AG10803 (cell line): ENCODE results near the gene SLC4A4.

Source experiments
- DNase-seq: peaks from one replicate; pipeline ENCODE4 v3.0.0; 2010; ENCODE audit warnings: low read depth
- H3K4me3 ChIP-seq: 2 replicates; pipeline ENCODE4 v1.5.1; 2011; ENCODE audit warnings: mild to moderate bottlenecking, low read length, control low read depth
- CTCF ChIP-seq: conservative IDR thresholded peaks from 2 replicates; pipeline ENCODE4 v1.5.1; 2011; ENCODE audit warnings: mild to moderate bottlenecking, low read length, control low read depth, inconsistent platforms

The SLC4A4 gene

DNA sequence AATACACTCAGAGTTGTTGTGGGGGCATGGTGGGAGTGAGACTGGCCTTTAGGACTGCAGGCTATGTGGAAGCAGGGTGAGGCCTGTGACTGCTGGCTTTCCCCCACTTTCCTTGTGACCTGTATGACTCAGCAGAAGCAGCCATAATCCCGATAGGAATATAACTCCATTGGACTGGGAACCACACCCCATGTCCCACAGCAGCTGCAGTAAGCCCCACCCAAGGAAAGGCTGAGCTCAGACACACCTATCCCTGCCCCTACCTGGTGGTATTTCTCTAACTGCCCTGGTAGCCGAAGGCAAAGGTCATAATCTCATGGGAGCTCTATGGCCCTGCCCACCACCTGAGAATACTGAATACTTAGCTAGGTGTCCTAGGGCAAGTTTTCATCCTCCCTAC, 275.8 kb downstream of the SLC4A4 start:
- H3K4me3 ChIP-seq = no peak overlapping the region
- no peak for TF ChIP-seq CTCF

GRCh38 chr4:71616168-71616811, 277.5 kb downstream of the SLC4A4 start:
- DNase-seq = no peak
- no peak for TF ChIP-seq CTCF
- H3K4me3 ChIP-seq = no peak overlapping the region

More for the DNA sequence above, 275.8 kb downstream of the SLC4A4 start:
- no peak for DNase-seq
